ENCODE measurements around the gene ACOT6.
"Not testable (repeated sequence)": the region's sequence is repeated elsewhere in the genome, so short reads cannot be mapped to it uniquely, and the experiment has no call there.

DNA sequence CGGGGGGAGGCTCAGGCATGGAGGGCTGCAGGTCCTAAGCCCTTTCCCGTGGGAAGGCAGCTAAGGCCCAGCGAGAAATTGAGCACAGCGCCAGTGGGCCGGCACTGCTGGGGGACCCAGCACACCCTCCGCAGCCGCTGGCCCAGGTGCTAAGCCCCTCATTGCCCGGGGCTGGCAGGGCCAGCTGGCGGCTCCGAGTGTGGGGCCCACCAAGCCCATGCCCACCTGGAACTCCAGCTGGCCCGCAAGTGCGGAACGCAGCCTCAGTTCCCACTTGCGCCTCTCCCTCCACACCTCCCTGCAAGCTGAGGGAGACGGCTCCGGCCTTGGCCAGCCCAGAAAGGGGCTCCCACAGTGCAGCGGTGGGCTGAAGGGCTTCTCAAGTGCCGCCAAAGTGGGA is 45.9 kb upstream of the ACOT6 start:
- TF ChIP-seq CTCF, EP300 (IDR thresholded peaks at IDR 0.05): not testable (repeated sequence)

All from suprapubic skin (tissue), 3 donors.